Hepatocyte (in vitro differentiated cells): ENCODE results near the gene TSEN2.

ENCODE experiments used
- EZH2 ChIP-seq: fragments of 200-600 bp; sonication (generic); IDR thresholded peaks from 2 replicates; pipeline ENCODE4 v1.6.1; 2016; ENCODE audit warnings: antibody characterized with exemption, mild to moderate bottlenecking, borderline replicate concordance
- EZH2phosphoT487 ChIP-seq: fragments of 200-600 bp; sonication (generic); IDR thresholded peaks from one replicate; pipeline ENCODE4 v1.6.1; 2018; ENCODE audit warnings: antibody characterized with exemption, mild to moderate bottlenecking, low read depth, moderate library complexity; ENCODE audit not compliant: unreplicated experiment, severe bottlenecking
- TF ChIP-seq, protein P1 (sequence below): fragments of 200-600 bp; sonication (generic); IDR thresholded peaks from 2 replicates; pipeline ENCODE4 v1.5.1; 2016; ENCODE audit warnings: antibody characterized with exemption, mild to moderate bottlenecking; ENCODE audit not compliant: poor library complexity

- TF ChIP-seq EZH2 (no peak), EZH2phosphoT487 (no peak)
- TF ChIP-seq, protein P1, sequence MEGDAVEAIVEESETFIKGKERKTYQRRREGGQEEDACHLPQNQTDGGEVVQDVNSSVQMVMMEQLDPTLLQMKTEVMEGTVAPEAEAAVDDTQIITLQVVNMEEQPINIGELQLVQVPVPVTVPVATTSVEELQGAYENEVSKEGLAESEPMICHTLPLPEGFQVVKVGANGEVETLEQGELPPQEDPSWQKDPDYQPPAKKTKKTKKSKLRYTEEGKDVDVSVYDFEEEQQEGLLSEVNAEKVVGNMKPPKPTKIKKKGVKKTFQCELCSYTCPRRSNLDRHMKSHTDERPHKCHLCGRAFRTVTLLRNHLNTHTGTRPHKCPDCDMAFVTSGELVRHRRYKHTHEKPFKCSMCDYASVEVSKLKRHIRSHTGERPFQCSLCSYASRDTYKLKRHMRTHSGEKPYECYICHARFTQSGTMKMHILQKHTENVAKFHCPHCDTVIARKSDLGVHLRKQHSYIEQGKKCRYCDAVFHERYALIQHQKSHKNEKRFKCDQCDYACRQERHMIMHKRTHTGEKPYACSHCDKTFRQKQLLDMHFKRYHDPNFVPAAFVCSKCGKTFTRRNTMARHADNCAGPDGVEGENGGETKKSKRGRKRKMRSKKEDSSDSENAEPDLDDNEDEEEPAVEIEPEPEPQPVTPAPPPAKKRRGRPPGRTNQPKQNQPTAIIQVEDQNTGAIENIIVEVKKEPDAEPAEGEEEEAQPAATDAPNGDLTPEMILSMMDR, result no peak
These were observed 32.6 kb downstream of the TSEN2 start for GRCh38 chr3:12516873-12517272.
